Cardiac atrium fibroblast (primary cell): ENCODE results near the gene F12. TPM values are rescaled to one million over a fixed set of nuclear protein-coding genes. Genes with fewer than 3 reads are reported as not detected.

ENCODE experiments used
- total RNA-seq: library from RNA; depleted of rRNA; stranded (reverse); fragments of >200 nt; gene quantifications from 2 replicates; pipeline ENCODE4 v1.2.3, GENCODE V29; 2015

F12 gene
- not detected in 2 replicates for total RNA-seq

GRCh38 chr5:177409043-177409801 is at the start of gene F12:
F12 (minus strand) TSS chr5:177409564; CDS start chr5:177409527, 37 bp downstream.

GRCh38 chr5:177446200-177447065 is 37.1 kb upstream of the F12 start, which contains the start of gene PRR7:
PRR7 (plus strand) TSS chr5:177446814; CDS start chr5:177455068, 8,254 bp downstream.

GRCh38 chr5:177426566-177427210 is 17.3 kb upstream of the F12 start, which contains the start of gene GRK6:
GRK6 (plus strand) TSS chr5:177426676; CDS start chr5:177426846, 170 bp downstream.

GRCh38 chr5:177399997-177400868 is 9.1 kb downstream of the F12 start, which contains the start of gene PFN3:
PFN3 (minus strand) TSS chr5:177400661; CDS start chr5:177400576, 85 bp downstream.

GRCh38 chr5:177384134-177384533 is 25.2 kb downstream of the F12 start, which contains the start of gene SLC34A1:
SLC34A1 (plus strand) TSS chr5:177384434; CDS start chr5:177385742, 1,308 bp downstream.

GRCh38 chr5:177357459-177358351 is 51.7 kb downstream of the F12 start, which contains the start of gene RGS14:
RGS14 (plus strand) TSS chr5:177357924; CDS start chr5:177358025, 101 bp downstream.

Other genes starting within 250 kb of the F12 start
- gene RAB24, start 105.8 kb downstream of the F12 start, total RNA-seq: 31.3 and 35.7 TPM in 2 replicates
- gene PRELID1, start 105.8 kb downstream of the F12 start, total RNA-seq: 111 and 122 TPM in 2 replicates
- gene MXD3, start 97.7 kb downstream of the F12 start, total RNA-seq: 7.9 and 12.3 TPM in 2 replicates
- gene LMAN2, start 57.9 kb downstream of the F12 start, total RNA-seq: 328 and 333 TPM in 2 replicates
- gene RGS14, start 51.6 kb downstream of the F12 start, total RNA-seq: 1.4 and 4.9 TPM in 2 replicates
- gene SLC34A1, start 25.1 kb downstream of the F12 start, total RNA-seq: not detected in 2 replicates
- not detected in 2 replicates for gene PFN3, start 8.9 kb downstream of the F12 start, total RNA-seq
- gene GRK6, start 17.1 kb upstream of the F12 start, total RNA-seq: 17.7 and 21.9 TPM in 2 replicates
- gene PRR7, start 37.2 kb upstream of the F12 start, total RNA-seq: 28.3 and 30.3 TPM in 2 replicates
- 139 and 144 TPM in 2 replicates for gene DBN1, start 64.1 kb upstream of the F12 start, total RNA-seq
- 169 and 204 TPM in 2 replicates for gene PDLIM7, start 88.0 kb upstream of the F12 start, total RNA-seq
- under 0.01 and 2.3 TPM in 2 replicates for gene DOK3, start 100.3 kb upstream of the F12 start, total RNA-seq
- gene DDX41, start 107.4 kb upstream of the F12 start, total RNA-seq: 114 and 118 TPM in 2 replicates
- gene FAM193B, start 145.0 kb upstream of the F12 start, total RNA-seq: 23.8 and 24.9 TPM in 2 replicates
- gene TMED9, start 182.6 kb upstream of the F12 start, total RNA-seq: 178 and 244 TPM in 2 replicates
- gene B4GALT7, start 190.6 kb upstream of the F12 start, total RNA-seq: 40.1 and 44.9 TPM in 2 replicates